WI38 (cell line): Measurements from ENCODE around the gene USP48.

Source experiments
- H3K4me3 ChIP-seq: 2 replicates; pipeline ENCODE4 v1.5.1; 2011; ENCODE audit warnings: low read depth, mild to moderate bottlenecking, control low read depth, low read length
- TF ChIP-seq, protein P1 (sequence below): IDR thresholded peaks from 2 replicates; pipeline ENCODE4 v1.5.1; 2012; ENCODE audit warnings: low read depth, mild to moderate bottlenecking, control low read depth, low read length

USP48 gene

GRCh38 chr1:21724098-21724497 lies 58.9 kb downstream of the USP48 start:
- no peak overlapping the region for H3K4me3 ChIP-seq
- TF ChIP-seq, protein P1, sequence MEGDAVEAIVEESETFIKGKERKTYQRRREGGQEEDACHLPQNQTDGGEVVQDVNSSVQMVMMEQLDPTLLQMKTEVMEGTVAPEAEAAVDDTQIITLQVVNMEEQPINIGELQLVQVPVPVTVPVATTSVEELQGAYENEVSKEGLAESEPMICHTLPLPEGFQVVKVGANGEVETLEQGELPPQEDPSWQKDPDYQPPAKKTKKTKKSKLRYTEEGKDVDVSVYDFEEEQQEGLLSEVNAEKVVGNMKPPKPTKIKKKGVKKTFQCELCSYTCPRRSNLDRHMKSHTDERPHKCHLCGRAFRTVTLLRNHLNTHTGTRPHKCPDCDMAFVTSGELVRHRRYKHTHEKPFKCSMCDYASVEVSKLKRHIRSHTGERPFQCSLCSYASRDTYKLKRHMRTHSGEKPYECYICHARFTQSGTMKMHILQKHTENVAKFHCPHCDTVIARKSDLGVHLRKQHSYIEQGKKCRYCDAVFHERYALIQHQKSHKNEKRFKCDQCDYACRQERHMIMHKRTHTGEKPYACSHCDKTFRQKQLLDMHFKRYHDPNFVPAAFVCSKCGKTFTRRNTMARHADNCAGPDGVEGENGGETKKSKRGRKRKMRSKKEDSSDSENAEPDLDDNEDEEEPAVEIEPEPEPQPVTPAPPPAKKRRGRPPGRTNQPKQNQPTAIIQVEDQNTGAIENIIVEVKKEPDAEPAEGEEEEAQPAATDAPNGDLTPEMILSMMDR = no peak

DNA sequence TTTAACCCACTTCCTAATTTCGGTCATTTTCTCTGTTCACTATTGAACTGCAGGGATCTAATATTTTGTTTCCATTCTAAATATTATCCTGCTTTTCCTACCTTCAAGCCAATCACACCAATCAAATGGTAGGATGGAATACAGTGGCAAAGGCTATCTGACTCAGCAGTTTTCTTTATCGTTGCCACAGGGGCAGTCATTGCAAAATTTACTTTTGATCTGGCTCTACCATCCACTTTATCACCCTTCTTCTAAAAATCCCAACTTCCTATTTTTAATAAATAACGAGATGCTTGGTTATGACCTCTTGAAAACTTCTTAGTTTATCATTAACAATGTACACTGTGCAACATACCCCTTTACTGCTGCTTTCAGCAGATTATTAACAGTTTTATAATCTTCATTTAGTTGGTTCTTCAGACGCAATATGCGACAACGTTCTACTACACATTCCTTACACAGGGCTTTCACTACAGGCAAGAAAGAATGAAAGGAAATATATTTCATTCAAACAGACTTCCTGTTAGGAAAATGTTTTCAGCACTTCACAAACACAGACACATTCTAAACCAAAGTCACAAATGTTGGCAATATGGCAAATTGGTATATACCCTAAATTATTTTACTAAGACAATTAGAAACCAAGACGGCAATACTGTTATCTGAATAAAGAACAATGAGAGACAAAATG lies 61.5 kb downstream of the USP48 start:
- TF ChIP-seq, protein P1 = no peak
- H3K4me3 ChIP-seq = no peak overlapping the region

- H3K4me3 ChIP-seq = no peak overlapping the region
- TF ChIP-seq, protein P1 = no peak
Measured at GRCh38 chr1:21716169-21716568, 66.8 kb downstream of the USP48 start.

DNA sequence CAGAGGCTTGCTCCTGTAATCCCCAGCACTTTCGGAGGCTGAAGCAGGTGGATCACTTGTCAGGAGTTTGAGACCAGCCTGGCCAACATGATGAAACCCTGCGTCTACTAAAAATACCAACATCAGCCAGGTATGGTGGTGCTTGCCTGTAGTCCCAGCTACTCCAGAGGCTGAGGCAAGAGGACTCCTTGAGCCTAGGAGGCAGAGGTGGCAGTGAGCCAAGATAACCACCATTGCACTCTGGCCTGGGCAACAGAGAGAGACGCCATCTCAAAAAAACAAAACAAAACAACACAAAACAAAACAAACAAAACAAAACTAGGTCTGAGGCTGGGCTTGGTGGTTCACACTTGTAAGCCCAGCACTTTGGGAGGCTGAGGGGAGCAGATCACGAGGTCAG lies 75.1 kb downstream of the USP48 start:
- TF ChIP-seq, protein P1 = no peak
- H3K4me3 ChIP-seq = no peak overlapping the region

GRCh38 chr1:21707086-21707840 lies 75.7 kb downstream of the USP48 start:
- TF ChIP-seq, protein P1 = no peak
- H3K4me3 ChIP-seq = no peak overlapping the region

DNA sequence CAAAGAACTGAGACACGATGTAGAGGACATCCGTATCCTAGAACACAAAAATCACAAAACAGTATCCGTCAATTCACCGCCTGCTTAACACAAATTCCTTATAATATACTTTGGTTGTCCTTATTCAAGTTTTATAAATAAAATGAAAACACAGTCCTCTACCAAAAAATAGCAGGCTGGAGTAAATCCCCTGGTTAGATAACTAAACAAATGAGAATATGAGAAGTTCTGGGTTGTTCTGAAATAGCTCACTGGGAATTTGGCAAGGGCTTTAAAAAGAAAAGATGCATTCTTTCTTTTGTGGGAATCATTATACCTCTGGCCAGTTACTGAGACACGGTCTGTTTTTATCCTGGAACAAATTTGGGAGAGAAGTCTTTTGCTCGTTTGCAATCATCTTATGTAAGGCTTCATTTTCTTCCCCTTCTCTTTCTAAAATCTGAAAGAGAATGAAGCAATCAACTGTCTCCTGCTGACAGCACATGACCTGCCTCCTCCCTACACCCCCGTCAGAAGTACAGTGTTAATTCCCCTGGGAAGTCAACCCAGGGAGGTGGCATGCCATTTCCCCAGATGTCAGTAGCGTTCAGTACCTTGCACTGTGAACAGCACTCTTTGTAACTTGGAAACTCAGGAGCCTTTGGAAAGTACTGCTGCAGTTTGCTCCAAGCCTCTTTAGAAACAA lies 76.7 kb downstream of the USP48 start:
- TF ChIP-seq, protein P1 = no peak
- no peak overlapping the region for H3K4me3 ChIP-seq
